ENCODE data around the gene CAAP1.

The CAAP1 gene

DNA sequence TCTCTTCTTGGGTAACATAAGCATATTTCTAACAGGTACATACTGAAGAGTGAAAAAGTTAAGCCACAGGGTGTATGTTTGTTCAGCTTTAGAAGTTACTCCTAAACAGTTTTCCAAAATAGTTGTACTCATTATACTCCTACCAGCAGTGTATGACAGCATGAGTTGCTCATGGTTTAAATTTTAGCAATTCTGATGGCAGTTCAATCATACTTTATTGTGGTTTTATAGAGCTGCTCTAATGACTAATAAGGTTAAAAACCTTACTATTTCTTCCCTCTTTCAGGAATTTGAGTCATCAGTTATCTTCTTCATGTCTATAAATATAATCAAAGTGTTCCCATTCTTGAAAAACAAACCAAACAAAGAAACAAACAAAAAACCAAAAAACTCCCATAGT lies 81.5 kb downstream of the CAAP1 start:
- DNase-seq (ENCODE audit: low spot score), result no peak
- in situ Hi-C loops (cut with MboI; ENCODE audit: low pct_unique_long_range_greater_than_20kb, low sequenced_read_pairs, unreplicated experiment), result no loop called here
- TF ChIP-seq, protein P1, sequence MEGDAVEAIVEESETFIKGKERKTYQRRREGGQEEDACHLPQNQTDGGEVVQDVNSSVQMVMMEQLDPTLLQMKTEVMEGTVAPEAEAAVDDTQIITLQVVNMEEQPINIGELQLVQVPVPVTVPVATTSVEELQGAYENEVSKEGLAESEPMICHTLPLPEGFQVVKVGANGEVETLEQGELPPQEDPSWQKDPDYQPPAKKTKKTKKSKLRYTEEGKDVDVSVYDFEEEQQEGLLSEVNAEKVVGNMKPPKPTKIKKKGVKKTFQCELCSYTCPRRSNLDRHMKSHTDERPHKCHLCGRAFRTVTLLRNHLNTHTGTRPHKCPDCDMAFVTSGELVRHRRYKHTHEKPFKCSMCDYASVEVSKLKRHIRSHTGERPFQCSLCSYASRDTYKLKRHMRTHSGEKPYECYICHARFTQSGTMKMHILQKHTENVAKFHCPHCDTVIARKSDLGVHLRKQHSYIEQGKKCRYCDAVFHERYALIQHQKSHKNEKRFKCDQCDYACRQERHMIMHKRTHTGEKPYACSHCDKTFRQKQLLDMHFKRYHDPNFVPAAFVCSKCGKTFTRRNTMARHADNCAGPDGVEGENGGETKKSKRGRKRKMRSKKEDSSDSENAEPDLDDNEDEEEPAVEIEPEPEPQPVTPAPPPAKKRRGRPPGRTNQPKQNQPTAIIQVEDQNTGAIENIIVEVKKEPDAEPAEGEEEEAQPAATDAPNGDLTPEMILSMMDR (IDR thresholded peaks at IDR 0.05; ENCODE audit: extremely low read depth, insufficient read depth, missing control alignments), result no peak

DNA sequence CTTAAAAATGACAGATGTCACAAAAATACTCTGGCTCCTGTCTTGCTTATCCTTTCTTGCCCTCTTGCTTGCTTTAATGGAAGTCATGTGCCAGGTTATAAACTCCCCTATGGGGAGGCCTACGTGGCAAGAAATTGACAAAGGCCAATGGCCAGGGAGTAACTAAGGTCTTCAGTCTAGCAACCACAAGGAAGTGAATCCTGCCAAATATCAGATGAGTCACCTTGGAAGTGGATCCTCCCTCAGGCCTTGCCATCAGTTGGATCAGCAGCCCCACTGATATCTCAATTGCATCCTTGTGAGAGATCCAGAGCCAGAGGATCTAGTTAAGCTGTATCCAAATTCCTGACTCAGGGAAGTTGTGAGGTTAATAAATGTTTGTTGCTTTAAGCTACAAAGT lies 82.8 kb downstream of the CAAP1 start:
- in situ Hi-C loops (cut with MboI; ENCODE audit: low pct_unique_long_range_greater_than_20kb, low sequenced_read_pairs, unreplicated experiment), result no loop called here
- TF ChIP-seq, protein P1 (IDR thresholded peaks at IDR 0.05; ENCODE audit: extremely low read depth, insufficient read depth, missing control alignments), result no peak
- DNase-seq (ENCODE audit: low spot score), result no peak

DNA sequence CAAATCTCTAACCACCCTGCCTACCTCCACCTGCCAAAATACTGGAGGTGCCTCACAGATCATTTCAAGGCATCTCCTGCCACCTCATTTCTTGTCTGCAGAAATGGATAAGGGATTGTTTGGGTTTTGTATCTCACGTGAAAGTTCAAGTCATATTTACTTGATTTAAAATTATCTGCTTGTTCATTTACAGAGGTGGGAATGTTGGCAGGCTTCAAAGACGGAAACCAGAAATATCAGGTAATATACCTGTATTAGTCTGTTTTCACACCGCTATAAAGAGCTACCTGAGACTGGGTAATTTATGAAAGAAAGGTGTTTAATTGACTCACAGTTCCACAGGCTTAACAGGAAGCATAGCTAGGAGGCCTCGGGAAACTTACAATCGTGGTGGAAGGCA lies 85.4 kb downstream of the CAAP1 start:
- in situ Hi-C loops (cut with MboI; ENCODE audit: low pct_unique_long_range_greater_than_20kb, low sequenced_read_pairs, unreplicated experiment), result no loop called here
- no peak for DNase-seq (ENCODE audit: low spot score)
- TF ChIP-seq, protein P1 (IDR thresholded peaks at IDR 0.05; ENCODE audit: extremely low read depth, insufficient read depth, missing control alignments), result no peak

DNA sequence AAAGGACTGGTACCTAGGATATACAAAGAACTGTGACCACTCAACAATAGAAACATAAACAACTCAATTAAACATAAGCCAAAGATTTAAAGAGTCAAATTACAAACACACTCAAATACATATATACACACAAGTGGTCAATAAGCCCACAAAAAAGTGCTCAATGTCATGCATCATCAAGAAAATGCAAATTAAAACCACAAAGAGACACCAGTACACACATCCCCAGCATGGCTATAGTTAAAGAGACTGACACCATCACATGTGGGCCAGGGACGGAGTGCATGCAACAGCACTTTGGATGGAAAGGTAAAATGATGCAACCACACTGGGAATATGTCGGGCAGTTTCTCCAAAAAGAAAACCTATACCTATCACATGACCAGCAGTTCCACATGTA lies 89.7 kb downstream of the CAAP1 start:
- no peak for DNase-seq (ENCODE audit: low spot score)
- TF ChIP-seq, protein P1 (IDR thresholded peaks at IDR 0.05; ENCODE audit: extremely low read depth, insufficient read depth, missing control alignments), result no peak
- in situ Hi-C loops (cut with MboI; ENCODE audit: low pct_unique_long_range_greater_than_20kb, low sequenced_read_pairs, unreplicated experiment), result no loop called here

DNA sequence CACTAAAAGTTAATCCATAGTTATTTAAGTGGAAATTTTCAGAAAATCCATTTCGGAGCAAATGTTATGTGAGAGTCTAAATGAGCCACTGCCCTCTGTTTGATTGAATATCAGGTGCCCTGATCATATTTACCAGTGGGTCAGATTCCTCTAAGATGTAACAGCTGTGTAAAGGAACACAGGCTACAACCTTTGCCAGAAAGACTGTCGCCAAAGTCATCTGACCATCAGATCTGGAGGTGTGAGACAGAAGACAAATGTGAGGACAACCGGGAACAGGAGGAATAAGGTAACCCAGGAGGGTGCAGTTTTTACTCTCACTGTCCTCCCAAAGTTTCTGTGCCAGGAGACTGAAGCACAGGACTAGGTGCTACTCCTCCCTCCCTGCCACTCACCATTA lies 90.8 kb downstream of the CAAP1 start:
- DNase-seq (ENCODE audit: low spot score), result no peak
- TF ChIP-seq, protein P1 (IDR thresholded peaks at IDR 0.05; ENCODE audit: extremely low read depth, insufficient read depth, missing control alignments), result no peak
- in situ Hi-C loops (cut with MboI; ENCODE audit: low pct_unique_long_range_greater_than_20kb, low sequenced_read_pairs, unreplicated experiment), result no loop called here

DNA sequence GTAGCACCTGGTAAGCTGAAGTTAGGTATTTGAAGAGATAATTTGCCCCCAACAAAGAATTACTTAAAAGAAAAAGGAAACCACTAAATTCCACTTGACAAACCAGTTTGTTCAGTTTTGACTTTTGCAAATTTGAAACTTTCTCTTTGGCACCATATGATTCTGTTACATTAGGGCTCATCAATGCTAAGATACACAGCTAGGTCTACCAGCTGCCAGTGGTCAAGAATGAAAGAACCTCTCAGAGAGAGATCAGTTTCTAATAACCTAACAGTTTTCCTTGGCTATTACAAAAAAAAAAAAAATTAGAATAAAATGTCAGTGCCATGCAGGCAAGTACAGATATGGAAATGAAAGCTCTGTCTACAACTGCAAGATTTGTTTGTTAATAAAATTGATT lies 92.3 kb downstream of the CAAP1 start:
- TF ChIP-seq, protein P1 (IDR thresholded peaks at IDR 0.05; ENCODE audit: extremely low read depth, insufficient read depth, missing control alignments), result no peak
- in situ Hi-C loops (cut with MboI; ENCODE audit: low pct_unique_long_range_greater_than_20kb, low sequenced_read_pairs, unreplicated experiment), result no loop called here
- DNase-seq (ENCODE audit: low spot score), result no peak

DNA sequence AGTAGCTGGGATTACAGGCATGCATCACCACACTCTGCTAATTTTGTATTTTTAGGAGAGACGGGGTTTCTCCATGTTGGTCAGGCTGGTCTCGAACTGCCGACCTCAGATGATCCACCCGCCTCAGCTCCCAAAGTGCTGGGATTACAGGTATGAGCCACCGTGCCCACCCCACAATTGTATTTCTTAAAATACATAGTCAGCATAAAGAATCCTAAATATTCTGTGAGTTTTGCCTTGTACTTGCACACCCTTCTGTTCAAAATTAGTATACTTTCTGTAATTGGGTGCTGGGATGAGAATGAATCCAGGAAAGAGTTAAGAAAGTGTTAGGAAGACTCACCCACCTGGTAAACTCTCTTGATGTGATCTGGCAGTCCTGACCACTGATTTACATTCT lies 101.3 kb downstream of the CAAP1 start:
- no peak for DNase-seq (ENCODE audit: low spot score)
- in situ Hi-C loops (cut with MboI; ENCODE audit: low pct_unique_long_range_greater_than_20kb, low sequenced_read_pairs, unreplicated experiment), result no loop called here
- TF ChIP-seq, protein P1 (IDR thresholded peaks at IDR 0.05; ENCODE audit: extremely low read depth, insufficient read depth, missing control alignments), result no peak

All from GM13977 (cell line).